Hepatocyte (in vitro differentiated cells): Measurements from ENCODE around the gene TRIM14. TPM values are rescaled to one million over a fixed set of nuclear protein-coding genes. Genes with fewer than 3 reads are reported as not detected.

ENCODE experiments used
- DNase-seq: peaks from one replicate; pipeline ENCODE4 v3.0.0-alpha.2; 2016; ENCODE audit warnings: low spot score
- H2AFZ ChIP-seq: fragments of 200-600 bp; sonication (generic); 2 replicates; pipeline ENCODE4 v1.6.0; 2016; ENCODE audit warnings: antibody characterized with exemption, mild to moderate bottlenecking
- H3K27ac ChIP-seq: fragments of 200-600 bp; sonication (generic); 2 replicates; pipeline ENCODE4 v1.5.1; 2016; ENCODE audit warnings: mild to moderate bottlenecking
- H3K27me3 ChIP-seq: fragments of 200-600 bp; sonication (generic); 2 replicates; pipeline ENCODE4 v1.6.1; 2016
- H3K36me3 ChIP-seq: fragments of 200-600 bp; sonication (generic); replicated peaks from 2 replicates; pipeline ENCODE4 v1.5.1; 2016; ENCODE audit warnings: low read depth; ENCODE audit not compliant: insufficient read depth
- H3K4me1 ChIP-seq: fragments of 200-600 bp; sonication (generic); 2 replicates; pipeline ENCODE4 v1.5.1; 2016; ENCODE audit warnings: mild to moderate bottlenecking, moderate library complexity; ENCODE audit not compliant: insufficient read depth
- H3K4me2 ChIP-seq: fragments of 200-600 bp; sonication (generic); 2 replicates; pipeline ENCODE4 v1.6.0; 2016
- H3K4me3 ChIP-seq: fragments of 200-600 bp; sonication (generic); 2 replicates; pipeline ENCODE4 v1.5.1; 2016; ENCODE audit warnings: mild to moderate bottlenecking
- H3K79me2 ChIP-seq: fragments of 200-600 bp; sonication (generic); 2 replicates; pipeline ENCODE4 v1.6.0; 2017; ENCODE audit warnings: mild to moderate bottlenecking
- H3K9me2 ChIP-seq: fragments of 200-600 bp; sonication (generic); replicated peaks from 2 replicates; pipeline ENCODE4 v1.6.0; 2017; ENCODE audit warnings: mild to moderate bottlenecking; ENCODE audit not compliant: insufficient read depth
- H3K9me3 ChIP-seq: fragments of 200-600 bp; sonication (generic); 2 replicates; pipeline ENCODE4 v1.5.1; 2016; ENCODE audit warnings: low read depth, mild to moderate bottlenecking
- H4K20me1 ChIP-seq: fragments of 200-600 bp; sonication (generic); 2 replicates; pipeline ENCODE4 v1.6.0; 2016; ENCODE audit warnings: mild to moderate bottlenecking; ENCODE audit not compliant: insufficient read depth, poor library complexity, severe bottlenecking
- CTCF ChIP-seq: fragments of 200-600 bp; sonication (generic); IDR thresholded peaks from 2 replicates; pipeline ENCODE4 v1.5.1; 2016; ENCODE audit warnings: antibody characterized with exemption, mild to moderate bottlenecking; ENCODE audit not compliant: poor library complexity
- EZH2 ChIP-seq: fragments of 200-600 bp; sonication (generic); IDR thresholded peaks from 2 replicates; pipeline ENCODE4 v1.6.1; 2016; ENCODE audit warnings: antibody characterized with exemption, mild to moderate bottlenecking, borderline replicate concordance
- EZH2phosphoT487 ChIP-seq: fragments of 200-600 bp; sonication (generic); IDR thresholded peaks from one replicate; pipeline ENCODE4 v1.6.1; 2018; ENCODE audit warnings: antibody characterized with exemption, mild to moderate bottlenecking, low read depth, moderate library complexity; ENCODE audit not compliant: unreplicated experiment, severe bottlenecking
- WGBS: methylation state at CpG from one replicate; pipeline ENCODE4 v1.1.6; 2016; ENCODE audit warnings: low lambda C conversion rate; ENCODE audit errors: missing lambda C conversion rate; 5-methylcytosine and 5-hydroxymethylcytosine counted together
- polyA plus RNA-seq: library from polyadenylated mRNA; unstranded; fragments of >200 nt; fragmentation: Nextera tagmentation; extraction: Ambion mirVana; gene quantifications from 2 replicates; pipeline ENCODE4 v1.2.1, GENCODE V29; 2016
- total RNA-seq: library from RNA; depleted of rRNA; stranded (reverse); fragments of >200 nt; gene quantifications from 2 replicates; pipeline ENCODE4 v1.2.3, GENCODE V29; 2014

TRIM14 gene
- total and polyA plus RNA-seq, 2 experiments from 2014 or later, result 8.1 to 10.0 TPM

- Histone ChIP-seq H3K4me1 (peaks cover 5% of the 10 kb centered on the region), H4K20me1 (no peaks in the 10 kb centered on the region), H3K9me3 (no peaks in the 10 kb centered on the region), H2AFZ (no peak overlapping the region), H3K4me2 (no peak overlapping the region), H3K79me2 (no peaks in the 10 kb centered on the region), H3K36me3 (no peaks in the 10 kb centered on the region), H3K27ac (no peak overlapping the region), H3K4me3 (no peak overlapping the region), H3K27me3 (no peaks in the 10 kb centered on the region), H3K9me2 (no peaks in the 10 kb centered on the region)
- TF ChIP-seq EZH2 (no peak), EZH2phosphoT487 (no peak), CTCF (no peak)
- DNase-seq, result peak; percentile 34
- 71% methylated on average over 4 of the region's 4 CpGs for WGBS
Measured at GRCh38 chr9:98097836-98098235, 21.2 kb downstream of the TRIM14 start.

GRCh38 chr9:98096091-98096490 lies 22.9 kb downstream of the TRIM14 start:
- Histone ChIP-seq H3K4me1 (peaks cover 5% of the 10 kb centered on the region), H3K79me2 (no peaks in the 10 kb centered on the region), H3K9me3 (no peaks in the 10 kb centered on the region), H3K9me2 (no peaks in the 10 kb centered on the region), H2AFZ (no peak overlapping the region), H3K27me3 (no peaks in the 10 kb centered on the region), H4K20me1 (no peaks in the 10 kb centered on the region), H3K4me2 (no peak overlapping the region), H3K4me3 (no peak overlapping the region), H3K36me3 (no peaks in the 10 kb centered on the region), H3K27ac (no peak overlapping the region)
- 96% methylated on average over 5 of the region's 5 CpGs for WGBS
- TF ChIP-seq CTCF (no peak), EZH2 (no peak), EZH2phosphoT487 (no peak)
- DNase-seq, result no peak

DNA sequence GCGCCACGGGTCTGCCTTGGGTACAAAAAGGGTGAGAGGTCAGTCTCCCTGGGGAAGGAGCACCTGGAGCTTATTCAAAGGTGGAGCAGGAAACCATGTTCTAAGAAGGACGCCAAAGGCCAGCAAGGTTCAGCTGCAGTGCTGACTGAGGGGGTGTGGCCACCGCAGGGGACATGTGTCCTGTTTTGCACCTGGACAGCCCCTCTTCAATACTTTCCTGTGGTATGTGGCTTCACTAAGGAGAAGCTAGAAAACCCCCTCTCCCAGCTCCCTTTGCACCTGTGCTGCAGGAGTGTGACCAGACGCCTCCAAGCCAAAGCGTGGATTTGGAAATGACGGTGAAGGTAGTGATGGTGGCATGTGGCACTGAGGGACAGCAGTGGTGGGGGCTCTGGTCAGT lies 23.6 kb downstream of the TRIM14 start:
- Histone ChIP-seq H3K9me2 (no peaks in the 10 kb centered on the region), H2AFZ (no peak overlapping the region), H3K79me2 (no peaks in the 10 kb centered on the region), H3K4me3 (no peak overlapping the region), H3K27ac (no peak overlapping the region), H3K4me2 (no peak overlapping the region), H3K4me1 (peaks cover 5% of the 10 kb centered on the region), H3K36me3 (no peaks in the 10 kb centered on the region), H4K20me1 (no peaks in the 10 kb centered on the region), H3K27me3 (no peaks in the 10 kb centered on the region), H3K9me3 (no peaks in the 10 kb centered on the region)
- no peak for TF ChIP-seq EZH2phosphoT487
- TF ChIP-seq CTCF, result no peak
- no peak for TF ChIP-seq EZH2
- DNase-seq, result no peak
- WGBS, result 96% methylated on average over 7 of the region's 7 CpGs

DNA sequence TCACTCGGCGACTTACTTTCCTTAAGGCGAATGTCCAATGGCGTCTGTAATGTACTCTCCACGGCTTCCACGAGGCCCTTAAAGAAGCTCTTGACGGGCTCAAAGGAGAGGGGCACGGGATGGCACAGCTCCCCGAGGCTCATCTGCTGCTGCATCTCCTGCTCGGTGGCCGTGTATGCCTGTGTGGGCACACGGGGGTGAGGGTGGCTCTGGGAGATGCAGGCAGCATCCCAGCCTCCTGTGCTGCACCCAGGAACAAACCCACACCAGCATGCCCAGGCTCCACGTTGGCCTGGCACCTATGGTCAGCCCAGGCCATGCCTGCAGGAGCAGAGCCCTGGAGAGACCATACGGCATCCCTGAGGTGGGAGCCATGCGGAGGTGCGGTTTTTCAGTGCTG lies 24.2 kb downstream of the TRIM14 start:
- Histone ChIP-seq H3K4me1 (peaks cover 5% of the 10 kb centered on the region), H3K79me2 (no peaks in the 10 kb centered on the region), H3K36me3 (no peaks in the 10 kb centered on the region), H3K9me2 (no peaks in the 10 kb centered on the region), H3K27me3 (no peaks in the 10 kb centered on the region), H4K20me1 (no peaks in the 10 kb centered on the region), H2AFZ (no peak overlapping the region), H3K9me3 (no peaks in the 10 kb centered on the region), H3K27ac (no peak overlapping the region), H3K4me2 (no peak overlapping the region), H3K4me3 (no peak overlapping the region)
- no peak for TF ChIP-seq EZH2
- no peak for DNase-seq
- WGBS, result 94% methylated on average over 16 of the region's 16 CpGs
